Measurements from ENCODE around the gene VN1R5.
A peak's percentile ranks its signal among the peaks of the same experiment; 100 is the strongest.

The VN1R5 gene

GRCh38 chr1:247298701-247299100, 42.8 kb downstream of the VN1R5 start:
- Mint-ChIP-seq H3K9me3 (no peaks in the 10 kb centered on the region), H3K4me3 (no peak overlapping the region)
- no peak for DNase-seq

GRCh38 chr1:247299723-247300381, 44.0 kb downstream of the VN1R5 start:
- Mint-ChIP-seq H3K27ac (no peak overlapping the region), H3K36me3 (ENCODE audit: insufficient read depth) (peaks cover 10% of the 10 kb centered on the region), H3K4me3 (no peak overlapping the region), H3K4me1 (ENCODE audit: low read depth in 2 of 2) (no peaks in the 10 kb centered on the region), H3K9me3 (no peaks in the 10 kb centered on the region), H3K27me3 (no peaks in the 10 kb centered on the region)
- DNase-seq: no peak
- no peak for ATAC-seq (replicated peaks)

More at GRCh38 chr1:247298701-247299100, 42.8 kb downstream of the VN1R5 start:
- H3K27me3 Mint-ChIP-seq: no peaks in the 10 kb centered on the region
- ATAC-seq (replicated peaks): no peak
- H3K36me3 Mint-ChIP-seq (ENCODE audit: insufficient read depth): peaks cover 10% of the 10 kb centered on the region
- no peak overlapping the region for H3K27ac Mint-ChIP-seq
- H3K4me1 Mint-ChIP-seq (ENCODE audit: low read depth in 2 of 2): no peaks in the 10 kb centered on the region

GRCh38 chr1:247300491-247301175, 44.8 kb downstream of the VN1R5 start:
- no peak overlapping the region for H3K4me3 Mint-ChIP-seq
- DNase-seq (no peak), ATAC-seq (replicated peaks) (no peak)
- H3K27ac Mint-ChIP-seq: no peak overlapping the region
- H3K36me3 Mint-ChIP-seq (ENCODE audit: insufficient read depth): peaks cover 10% of the 10 kb centered on the region
- no peaks in the 10 kb centered on the region for H3K9me3 Mint-ChIP-seq
- no peaks in the 10 kb centered on the region for H3K4me1 Mint-ChIP-seq (ENCODE audit: low read depth in 2 of 2)
- H3K27me3 Mint-ChIP-seq: no peaks in the 10 kb centered on the region

- no peaks in the 10 kb centered on the region for H3K9me3 Mint-ChIP-seq
Observed at GRCh38 chr1:247301176-247301540, 45.3 kb downstream of the VN1R5 start.

GRCh38 chr1:247303216-247303615, 47.3 kb downstream of the VN1R5 start:
- no peaks in the 10 kb centered on the region for H3K9me3 Mint-ChIP-seq
- no peak overlapping the region for H3K4me3 Mint-ChIP-seq
- peak overlapping the region in 1 of 2 donors; percentile 68 for H3K27ac Mint-ChIP-seq
- H3K4me1 Mint-ChIP-seq (ENCODE audit: low read depth in 2 of 2): no peaks in the 10 kb centered on the region
- peaks cover 17% of the 10 kb centered on the region for H3K36me3 Mint-ChIP-seq (ENCODE audit: insufficient read depth)
- ATAC-seq (replicated peaks): no peak
- DNase-seq: no peak
- H3K27me3 Mint-ChIP-seq: no peaks in the 10 kb centered on the region

More at GRCh38 chr1:247301176-247301540, 45.3 kb downstream of the VN1R5 start:
- ATAC-seq (replicated peaks): no peak
- DNase-seq: no peak
- no peaks in the 10 kb centered on the region for H3K27me3 Mint-ChIP-seq
- H3K36me3 Mint-ChIP-seq (ENCODE audit: insufficient read depth): peaks cover 12% of the 10 kb centered on the region
- no peaks in the 10 kb centered on the region for H3K4me1 Mint-ChIP-seq (ENCODE audit: low read depth in 2 of 2)
- H3K4me3 Mint-ChIP-seq: no peak overlapping the region
- H3K27ac Mint-ChIP-seq: no peak overlapping the region

- Mint-ChIP-seq H3K4me1 (ENCODE audit: low read depth in 2 of 2) (no peaks in the 10 kb centered on the region), H3K9me3 (no peaks in the 10 kb centered on the region), H3K36me3 (ENCODE audit: insufficient read depth) (peaks cover 17% of the 10 kb centered on the region), H3K27ac (no peak overlapping the region), H3K27me3 (no peaks in the 10 kb centered on the region), H3K4me3 (no peak overlapping the region)
- ATAC-seq (replicated peaks) (no peak), DNase-seq (no peak)
Observed at GRCh38 chr1:247304031-247304430, 48.2 kb downstream of the VN1R5 start.

Data from effector memory CD8-positive, alpha-beta T cell (primary cell).